Myocyte (in vitro differentiated cells): ENCODE data around the gene TMEM164. TPM values are rescaled to one million over a fixed set of nuclear protein-coding genes. Genes with fewer than 3 reads are reported as not detected.

ENCODE experiments used
- DNase-seq: peaks from one replicate; pipeline ENCODE4 v3.0.0-alpha.2; 2012; ENCODE audit warnings: low read depth
- total RNA-seq: library from RNA; depleted of rRNA; stranded (reverse); fragments of >200 nt; gene quantifications from 2 replicates; pipeline ENCODE4 v1.2.3, GENCODE V29; 2014

TMEM164 gene
- total RNA-seq, 1 donor from 2014 or later = 21.6 TPM

DNA sequence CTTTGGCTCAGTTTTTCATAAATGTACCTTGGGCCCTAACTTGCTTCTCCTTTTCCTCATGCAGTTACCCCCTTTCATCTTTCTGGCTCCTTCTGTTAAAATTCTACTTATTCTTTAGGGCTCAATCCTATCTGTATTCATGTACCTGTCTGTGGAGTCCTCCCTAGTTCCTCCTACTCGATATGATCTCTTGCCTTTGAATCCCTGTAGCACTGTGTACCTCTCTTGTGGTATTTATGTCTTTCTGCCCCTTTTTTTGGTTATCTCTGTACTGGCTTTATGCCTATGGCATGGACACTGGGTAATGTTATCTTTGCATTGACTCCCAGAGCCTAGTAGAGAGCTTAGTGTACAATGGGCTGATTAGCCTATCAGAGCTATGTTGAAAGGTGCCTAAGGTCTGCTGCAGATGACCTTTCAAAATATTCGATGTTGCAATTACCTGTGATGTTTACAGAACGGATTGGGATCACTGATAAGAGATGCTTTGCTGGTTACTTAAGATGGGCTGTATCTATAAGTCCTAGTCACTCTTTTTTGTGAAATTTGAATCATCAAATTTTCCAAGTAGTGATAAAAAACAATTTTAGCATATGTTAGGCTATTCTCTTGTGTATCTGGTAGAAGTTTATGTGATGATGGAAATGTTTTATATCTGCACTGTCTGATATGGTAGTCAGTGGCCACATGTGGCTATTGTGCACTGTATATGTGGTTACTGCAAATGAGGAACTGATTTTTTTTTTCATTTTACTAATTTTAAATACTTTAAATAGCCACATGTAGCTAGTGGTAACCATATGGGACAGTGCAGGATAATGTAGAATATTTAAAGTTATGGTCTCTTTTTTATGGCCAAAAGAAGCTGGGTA lies 33.5 kb downstream of the TMEM164 start:
- no peak for DNase-seq

- DNase-seq = no peak
Measured at GRCh38 chrX:110037178-110037577, 34.3 kb downstream of the TMEM164 start.

DNA sequence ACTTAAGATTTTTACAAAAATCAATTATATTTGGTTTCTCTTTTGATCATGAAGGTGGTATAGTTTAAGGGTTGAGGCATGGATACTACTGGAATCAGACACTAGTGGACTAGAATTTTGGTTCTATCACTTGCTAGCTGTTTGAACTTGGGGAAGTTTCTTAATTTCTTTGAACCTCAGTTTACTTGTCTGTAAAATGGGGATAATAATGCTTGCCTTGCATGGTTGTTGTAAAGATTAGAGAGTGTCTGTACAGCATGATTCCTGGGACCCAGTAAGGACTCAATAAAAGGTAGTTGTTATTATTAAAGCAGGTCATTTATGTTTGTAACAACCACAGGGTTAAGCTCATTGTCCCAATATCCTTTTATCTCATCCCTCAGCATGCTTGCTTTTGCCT lies 36.0 kb downstream of the TMEM164 start:
- DNase-seq = no peak

DNA sequence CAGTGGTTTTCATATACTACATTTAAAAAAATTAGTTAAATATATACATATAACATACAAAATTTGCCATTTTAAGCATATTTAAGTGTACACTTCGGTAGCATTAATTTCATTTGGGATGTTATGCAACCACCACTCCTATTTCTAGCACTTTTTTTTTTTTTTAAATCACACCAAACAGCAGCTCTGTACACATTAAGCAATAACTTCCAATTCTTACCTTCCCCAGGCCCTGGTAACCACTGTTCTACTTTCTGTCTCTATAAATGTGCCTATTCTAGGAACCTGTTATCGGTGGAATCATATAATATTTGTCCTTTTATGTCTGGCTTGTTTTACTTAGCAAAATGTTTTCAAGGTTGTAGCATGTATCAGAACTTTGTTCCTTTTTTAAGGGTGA lies 39.1 kb downstream of the TMEM164 start:
- no peak for DNase-seq

DNA sequence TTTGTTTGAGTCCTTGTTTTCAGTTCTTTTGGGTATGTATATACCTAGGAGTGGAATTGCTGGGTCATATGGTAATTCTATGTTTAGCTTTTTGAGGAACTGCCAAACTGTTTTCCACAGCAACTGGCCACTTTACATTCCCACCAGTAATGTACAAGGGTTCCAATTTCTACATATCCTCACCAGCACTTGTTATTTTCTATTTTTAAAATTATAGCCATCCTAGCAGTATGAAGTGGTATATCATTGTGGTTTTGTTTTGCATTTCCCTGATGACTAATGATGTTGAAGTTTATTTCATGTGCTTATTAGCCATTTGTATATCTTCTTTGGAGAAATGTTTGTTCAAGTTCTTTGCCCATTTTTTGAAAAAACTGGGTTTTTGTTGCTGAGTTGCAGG lies 39.6 kb downstream of the TMEM164 start:
- DNase-seq = no peak

GRCh38 chrX:110043506-110043905 lies 40.6 kb downstream of the TMEM164 start:
- no peak for DNase-seq

- DNase-seq = peak; percentile 80
Measured at GRCh38 chrX:110044346-110045249, 41.7 kb downstream of the TMEM164 start.

GRCh38 chrX:110045421-110045820 lies 42.5 kb downstream of the TMEM164 start:
- no peak for DNase-seq

DNA sequence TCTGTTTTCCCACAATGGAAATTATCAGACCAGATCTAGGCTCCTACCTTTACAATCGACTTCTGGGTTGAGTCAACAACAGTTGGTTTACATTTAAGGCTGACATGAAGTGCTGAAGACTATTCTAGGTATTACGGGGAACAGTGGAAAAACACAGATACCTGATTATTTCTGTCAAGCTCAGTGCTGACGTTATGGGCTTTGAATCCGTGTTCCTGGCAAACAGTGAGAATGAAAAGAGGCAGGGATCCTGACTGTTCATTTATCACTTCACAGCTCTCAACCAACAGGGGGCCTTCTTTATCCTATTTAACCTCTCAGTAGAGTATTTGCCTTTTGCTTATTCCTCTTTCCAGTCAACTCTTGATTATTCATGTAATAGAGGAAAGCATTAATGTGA lies 43.1 kb downstream of the TMEM164 start:
- no peak for DNase-seq

GRCh38 chrX:110046971-110047370 lies 44.1 kb downstream of the TMEM164 start:
- DNase-seq = no peak

DNA sequence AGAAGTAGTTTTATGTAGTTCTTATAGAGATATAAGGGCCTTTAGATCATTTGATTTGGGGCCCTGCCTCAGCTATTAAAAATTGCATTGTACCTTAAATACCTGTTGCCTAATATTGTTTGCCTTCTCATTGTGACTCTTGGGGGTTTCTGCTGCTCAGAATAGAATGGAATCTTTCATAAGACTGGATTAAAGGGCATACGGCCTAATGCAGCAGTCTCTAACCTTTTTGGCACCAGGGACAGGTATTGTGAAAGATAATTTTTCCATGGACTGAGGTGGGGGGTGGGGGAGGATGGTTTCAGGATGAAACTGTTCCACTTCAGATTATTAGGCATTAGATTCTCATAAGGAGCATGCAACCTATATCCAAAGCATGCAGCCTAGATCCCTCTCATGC lies 46.2 kb downstream of the TMEM164 start:
- DNase-seq = no peak

GRCh38 chrX:110050386-110050785 lies 47.5 kb downstream of the TMEM164 start:
- DNase-seq = no peak

DNA sequence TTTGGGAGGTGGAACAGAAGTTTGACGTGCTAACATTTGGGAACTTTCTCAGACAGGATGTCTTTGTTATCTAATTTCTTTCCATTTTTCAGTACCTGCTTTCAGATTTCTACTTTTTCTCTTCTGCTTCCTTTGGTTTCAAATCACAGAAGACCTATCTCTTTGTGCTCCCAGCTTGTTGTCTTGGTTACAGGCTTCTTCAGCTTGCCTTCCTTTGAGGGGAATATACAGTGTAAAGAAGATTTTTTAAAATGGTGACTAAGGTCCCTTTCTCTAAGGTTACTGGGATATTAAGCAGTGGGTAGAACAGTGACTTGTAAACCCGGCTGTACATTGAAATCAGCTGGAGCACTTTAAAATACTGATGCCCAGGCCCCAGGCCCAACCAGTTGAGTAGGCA lies 48.0 kb downstream of the TMEM164 start:
- no peak for DNase-seq

GRCh38 chrX:110051559-110051958 lies 48.6 kb downstream of the TMEM164 start:
- peak; percentile 25 for DNase-seq

DNA sequence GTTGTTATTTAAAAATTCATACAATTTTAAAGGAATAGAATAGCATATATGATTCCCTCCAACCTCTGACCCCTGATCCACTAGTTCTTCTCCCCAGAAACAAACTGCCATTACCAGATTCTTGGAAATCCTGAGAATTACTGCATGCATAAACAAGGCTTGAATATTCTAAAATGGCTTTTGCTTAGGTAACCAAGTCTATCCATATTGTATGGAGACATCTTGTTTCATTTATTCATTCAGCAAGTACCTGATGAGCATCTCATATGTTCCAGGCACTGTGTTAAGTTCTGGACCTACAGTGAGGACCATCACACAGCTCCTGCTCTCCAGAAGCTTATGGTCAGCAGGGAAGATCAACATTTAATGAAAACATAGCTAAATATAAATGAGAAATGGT lies 49.4 kb downstream of the TMEM164 start:
- no peak for DNase-seq

DNA sequence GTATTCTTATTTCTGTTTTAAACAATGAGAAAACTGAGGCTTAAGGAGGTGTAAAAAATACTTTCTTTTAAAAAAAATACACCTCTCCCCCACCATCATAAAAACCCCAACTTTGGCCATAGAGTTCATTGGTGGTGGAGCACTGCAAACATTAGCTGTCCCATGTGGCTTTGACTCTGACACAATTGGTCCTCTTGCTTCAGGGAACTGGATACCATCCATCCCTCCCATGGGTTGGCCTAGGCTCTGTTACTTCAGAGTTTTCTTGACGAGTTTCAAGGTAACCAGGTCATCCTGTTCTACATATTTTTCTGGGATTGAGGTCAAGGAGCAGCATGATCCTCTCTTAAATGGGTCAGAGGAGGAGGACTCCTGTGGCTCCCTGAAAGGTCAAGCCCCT lies 50.5 kb downstream of the TMEM164 start:
- DNase-seq = no peak

DNA sequence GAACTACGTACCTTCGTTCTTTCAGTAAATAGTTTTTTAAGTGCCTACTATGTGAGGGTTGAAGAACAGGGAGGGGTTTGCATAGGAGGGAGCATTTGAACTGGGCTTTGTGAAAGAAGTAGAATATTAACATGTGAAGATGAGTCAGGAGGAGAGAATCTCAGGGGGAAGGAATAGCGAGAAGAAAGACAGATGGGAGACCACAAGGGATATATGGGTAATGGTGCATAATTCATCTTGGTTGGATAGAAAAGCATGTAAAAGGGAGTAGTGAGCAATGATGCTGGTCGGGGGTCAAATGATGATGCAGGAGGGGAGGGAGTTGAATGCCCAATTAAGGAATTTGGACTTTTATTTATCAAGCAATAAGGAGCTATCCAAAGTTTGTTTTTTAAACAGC lies 52.7 kb downstream of the TMEM164 start:
- no peak for DNase-seq

GRCh38 chrX:110056419-110056818 lies 53.5 kb downstream of the TMEM164 start:
- peak; percentile 20 for DNase-seq

DNA sequence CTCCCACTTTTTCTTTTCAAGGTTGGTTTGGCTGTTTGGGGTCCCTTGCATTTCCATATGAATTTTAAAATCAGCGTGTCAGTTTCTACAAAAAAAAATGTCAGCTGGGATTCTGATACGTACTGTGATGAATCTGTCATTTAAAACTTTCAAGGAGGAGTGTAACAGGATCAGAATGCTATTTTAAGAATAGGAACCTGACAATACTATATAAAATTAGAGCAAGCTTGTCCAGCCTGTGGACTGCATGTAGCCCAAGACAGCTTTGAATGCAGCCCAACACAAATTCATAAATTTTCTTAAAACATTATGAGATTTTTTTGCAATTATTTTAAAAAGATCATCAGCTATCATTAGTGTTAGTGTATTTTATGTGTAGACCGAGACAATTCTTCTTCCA lies 56.5 kb downstream of the TMEM164 start:
- no peak for DNase-seq

- DNase-seq = no peak
Measured at GRCh38 chrX:110060317-110060716, 57.4 kb downstream of the TMEM164 start.

DNA sequence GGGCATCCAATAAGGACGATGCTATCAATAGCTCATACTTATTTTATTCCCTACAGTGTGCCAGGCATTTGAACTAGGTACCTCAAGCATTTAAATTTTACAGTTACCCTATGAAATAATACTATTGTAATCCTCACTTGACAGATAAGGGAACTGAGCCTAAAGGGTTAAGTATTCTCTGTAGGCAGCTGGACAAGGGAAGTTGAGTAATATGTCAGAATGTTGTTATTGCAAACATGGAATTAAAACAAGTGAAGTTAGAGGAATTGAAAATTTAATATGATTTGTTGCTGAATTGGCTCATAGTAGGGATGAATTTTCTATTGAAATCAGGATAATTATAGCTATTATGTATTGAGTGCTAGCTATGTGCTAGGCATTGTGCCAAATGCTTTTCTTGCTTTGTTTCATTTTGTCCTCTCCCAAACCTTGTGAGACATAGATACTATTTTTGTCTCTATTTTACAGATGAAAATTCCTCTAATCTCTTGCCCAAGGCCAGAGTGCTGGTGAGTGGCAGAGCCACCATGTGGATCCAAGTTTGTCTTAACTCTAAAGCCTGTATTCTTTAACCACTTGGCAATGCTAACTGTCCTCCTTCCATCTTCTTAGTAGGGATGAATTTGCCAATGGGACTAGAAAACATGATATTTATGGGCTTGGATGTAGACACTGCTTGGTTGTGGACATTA lies 58.1 kb downstream of the TMEM164 start:
- DNase-seq = no peak

- DNase-seq = no peak
Measured at GRCh38 chrX:110062919-110063318, 60.0 kb downstream of the TMEM164 start.
